NCI-H2107 treated with DMSO at 0.1 percent for 48 hours (cell line): ENCODE measurements around the gene RENBP.

Experiments used
- DNase-seq: peaks from one replicate; lab custom pipeline; 2025; ENCODE audit not compliant: unreplicated experiment; lab: John Stamatoyannopoulos, UW

The RENBP gene

GRCh38 chrX:153921070-153921469 lies 23.4 kb downstream of the RENBP start:
- no peak for DNase-seq

DNA sequence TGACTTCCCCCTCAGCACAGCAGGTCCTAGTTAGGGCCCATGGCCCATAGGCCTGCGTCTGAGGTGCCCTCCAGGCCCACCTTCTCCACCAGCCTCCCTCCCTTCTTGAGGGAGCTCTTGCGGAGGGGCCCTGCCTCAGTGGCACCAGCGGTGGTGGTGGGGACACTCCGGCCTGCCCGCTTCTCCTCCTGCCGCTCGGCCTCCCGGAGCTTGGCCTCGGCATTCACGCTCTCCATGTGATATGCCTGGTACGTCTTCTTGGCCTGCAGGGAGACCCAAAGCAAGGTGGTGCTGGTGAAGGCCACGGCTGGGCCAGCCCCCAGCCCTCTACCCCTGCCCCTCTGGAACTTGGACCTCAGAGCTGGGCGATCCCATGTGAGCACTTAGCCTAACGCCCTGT lies 23.9 kb downstream of the RENBP start:
- no peak for DNase-seq

DNA sequence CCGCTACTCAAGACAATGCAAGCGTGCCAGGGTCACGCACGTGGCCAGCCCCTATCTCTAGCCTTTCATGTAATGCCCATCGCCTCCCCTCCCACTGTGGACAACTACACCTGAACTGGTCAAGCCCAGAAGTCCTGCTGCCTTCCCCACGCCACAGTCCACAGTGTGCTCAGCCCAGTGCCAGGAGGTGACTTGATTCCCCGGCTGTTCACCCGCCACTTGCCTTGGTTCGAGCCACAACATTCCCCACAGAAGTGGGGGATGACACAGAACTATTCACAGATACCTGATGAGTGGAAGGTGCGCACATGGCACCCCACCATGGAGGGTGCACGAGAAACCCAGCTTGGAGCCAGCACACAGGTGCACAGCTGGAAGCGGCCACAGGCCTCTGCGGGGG lies 25.2 kb downstream of the RENBP start:
- DNase-seq: no peak

- no peak for DNase-seq
These were observed 26.6 kb downstream of the RENBP start for GRCh38 chrX:153917869-153918268.

- no peak for DNase-seq
These were observed 30.7 kb downstream of the RENBP start for GRCh38 chrX:153913701-153914100.

DNA sequence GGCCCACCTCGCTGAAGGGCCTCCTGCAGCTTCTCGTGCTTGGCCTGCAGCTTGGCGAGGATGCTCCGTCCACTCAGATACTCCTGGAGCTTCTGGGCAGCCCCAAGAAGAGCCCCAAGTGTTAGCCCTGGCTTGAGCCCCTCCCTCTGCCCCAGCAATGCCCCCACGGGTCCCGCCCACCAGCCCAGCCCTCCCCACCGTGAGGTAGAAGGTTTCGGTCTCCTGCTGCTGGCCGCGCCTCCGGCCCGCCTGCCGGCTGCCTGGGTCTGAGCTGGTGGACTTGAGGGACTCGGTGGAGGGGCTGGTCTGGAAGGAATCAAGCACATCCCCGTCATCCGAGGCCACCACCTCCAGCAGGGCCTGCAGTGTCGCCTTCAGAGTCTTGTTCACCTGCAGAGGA lies 31.2 kb downstream of the RENBP start:
- no peak for DNase-seq

DNA sequence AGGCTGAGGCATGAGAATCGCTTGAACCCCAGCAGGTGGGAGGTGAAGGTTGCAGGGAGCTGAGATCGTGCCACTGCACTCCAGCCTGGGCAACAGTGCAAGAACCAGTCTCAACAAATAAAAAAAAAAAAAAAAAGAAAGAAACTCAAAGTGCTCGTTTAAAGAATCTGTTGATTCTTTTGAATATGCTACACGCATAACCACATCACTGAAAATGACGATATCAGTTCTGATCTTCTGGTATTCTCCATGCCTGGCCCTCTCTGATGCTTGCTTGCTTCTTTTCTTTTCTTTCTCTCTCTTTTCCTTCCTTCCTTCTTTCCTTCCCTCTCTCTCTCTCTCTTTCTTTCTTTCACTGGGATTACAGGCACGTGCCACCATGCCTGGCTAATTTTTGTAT lies 32.6 kb downstream of the RENBP start:
- DNase-seq: no peak

GRCh38 chrX:153910446-153910845 lies 34.0 kb downstream of the RENBP start:
- no peak for DNase-seq

DNA sequence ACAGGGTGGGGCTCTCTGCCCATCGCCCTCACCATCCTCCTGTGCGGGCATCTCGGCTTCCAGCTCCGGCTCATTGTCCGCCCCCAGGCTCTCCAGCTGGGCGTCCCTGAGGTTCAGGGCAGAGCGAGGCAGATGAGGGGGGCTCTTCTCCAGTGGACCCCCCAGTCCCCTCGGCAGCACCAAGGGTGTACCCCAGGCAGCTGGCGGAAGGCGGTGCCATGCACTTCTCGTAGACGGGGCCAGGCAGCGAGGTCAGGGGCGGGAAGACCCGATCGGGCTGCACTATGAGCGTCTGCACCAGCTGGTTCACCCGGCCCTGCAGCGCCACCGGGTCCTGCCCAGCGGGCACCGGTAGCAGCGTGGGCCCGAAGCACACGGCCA lies 34.5 kb downstream of the RENBP start:
- DNase-seq: no peak

DNA sequence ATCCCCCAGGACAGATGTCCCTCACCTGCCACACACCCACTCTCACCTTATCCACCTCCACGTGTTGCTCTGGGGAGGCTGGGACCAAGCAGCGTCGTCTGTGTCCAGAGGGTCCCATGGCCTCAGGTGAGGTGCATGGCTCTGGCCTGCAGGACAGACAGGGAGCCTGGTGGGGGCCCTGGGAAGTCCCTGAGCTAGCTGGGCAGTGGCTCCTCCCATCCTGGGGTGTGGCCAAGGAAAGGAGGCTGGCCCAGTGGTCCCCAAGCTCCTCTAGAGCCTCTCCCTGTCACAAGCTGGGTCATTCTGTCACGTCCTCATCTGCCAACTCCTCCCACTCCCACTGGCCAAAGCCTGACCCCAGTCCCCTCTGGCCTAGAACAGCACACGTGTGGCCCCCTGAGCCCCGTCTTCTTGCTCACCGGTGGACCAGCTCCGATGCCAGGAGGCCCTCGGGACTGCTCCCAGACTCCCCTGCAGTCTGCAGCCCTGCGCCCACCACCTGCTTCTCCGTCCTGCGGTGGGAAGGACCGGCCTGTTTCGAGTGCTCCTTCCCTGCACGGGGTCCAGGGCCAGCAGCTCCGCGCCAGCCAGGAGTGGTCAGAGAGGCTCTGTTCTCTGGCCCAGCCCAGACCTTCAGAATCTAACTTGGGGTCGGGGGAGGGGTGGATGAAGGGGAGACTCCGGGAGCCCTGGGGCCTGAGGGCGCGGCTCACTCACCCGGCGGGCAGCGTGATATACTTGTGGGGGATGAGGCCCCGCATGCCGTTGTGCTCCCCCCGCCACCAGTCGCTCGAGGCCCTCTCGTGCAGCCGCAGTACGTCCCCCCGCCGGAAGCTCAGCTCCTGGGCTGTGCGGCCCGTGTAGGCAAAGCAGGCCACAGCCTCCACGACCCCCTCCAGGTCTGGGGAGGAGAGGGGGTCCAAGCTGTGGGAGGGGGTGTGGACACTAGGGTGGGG lies 35.1 kb downstream of the RENBP start:
- DNase-seq: no peak

DNA sequence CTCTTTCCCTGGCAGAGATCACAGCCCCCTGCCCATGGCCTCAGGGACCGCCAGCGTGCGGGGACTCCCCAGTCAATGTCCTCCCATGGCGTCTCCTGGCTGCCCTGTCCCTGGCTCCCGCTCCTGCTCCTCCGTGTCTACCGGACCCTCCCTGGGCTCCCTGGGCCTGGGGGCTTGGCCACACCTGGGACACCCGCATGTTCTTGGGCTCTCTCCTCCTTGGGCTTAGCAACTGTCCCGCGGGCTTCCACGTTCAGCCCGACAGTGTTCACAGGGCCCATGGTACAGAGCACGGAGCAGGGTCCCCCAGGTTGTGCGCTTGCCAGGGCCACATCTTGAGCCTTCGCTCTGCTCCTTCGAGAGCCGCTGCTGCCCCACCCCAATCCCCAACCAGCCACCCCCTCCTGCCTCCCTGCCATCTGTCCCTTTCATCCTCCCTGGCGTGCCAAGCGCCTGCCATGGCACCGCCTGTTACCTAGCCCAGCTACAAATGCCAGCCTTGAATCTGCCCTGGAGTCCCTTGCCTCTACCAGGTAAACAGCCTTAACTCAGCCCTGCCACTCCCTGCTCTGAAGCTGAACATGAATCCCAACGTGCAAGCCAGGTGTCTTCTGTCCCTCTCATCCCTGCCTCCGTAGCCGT lies 36.1 kb downstream of the RENBP start:
- no peak for DNase-seq

DNA sequence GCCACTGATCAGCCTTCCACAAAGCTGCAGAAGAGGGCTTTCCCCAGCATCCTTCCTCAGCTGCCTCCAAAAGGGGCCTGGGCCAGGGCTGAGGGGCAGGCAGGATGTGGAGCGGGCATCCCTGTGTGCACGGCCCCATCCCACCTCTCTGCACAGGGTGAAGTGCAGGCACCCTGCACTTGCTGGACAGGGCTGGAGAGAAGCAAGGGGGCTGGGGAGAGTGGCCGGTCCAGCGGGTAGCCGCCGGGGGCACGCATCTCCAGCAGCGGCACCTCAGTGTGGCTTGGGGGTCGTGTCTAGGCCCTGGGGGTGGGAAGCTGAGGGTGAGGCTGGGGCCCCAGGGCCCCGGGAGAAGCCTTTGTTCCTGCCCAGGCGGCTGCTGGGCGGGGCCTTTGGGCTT lies 37.0 kb downstream of the RENBP start:
- no peak for DNase-seq

DNA sequence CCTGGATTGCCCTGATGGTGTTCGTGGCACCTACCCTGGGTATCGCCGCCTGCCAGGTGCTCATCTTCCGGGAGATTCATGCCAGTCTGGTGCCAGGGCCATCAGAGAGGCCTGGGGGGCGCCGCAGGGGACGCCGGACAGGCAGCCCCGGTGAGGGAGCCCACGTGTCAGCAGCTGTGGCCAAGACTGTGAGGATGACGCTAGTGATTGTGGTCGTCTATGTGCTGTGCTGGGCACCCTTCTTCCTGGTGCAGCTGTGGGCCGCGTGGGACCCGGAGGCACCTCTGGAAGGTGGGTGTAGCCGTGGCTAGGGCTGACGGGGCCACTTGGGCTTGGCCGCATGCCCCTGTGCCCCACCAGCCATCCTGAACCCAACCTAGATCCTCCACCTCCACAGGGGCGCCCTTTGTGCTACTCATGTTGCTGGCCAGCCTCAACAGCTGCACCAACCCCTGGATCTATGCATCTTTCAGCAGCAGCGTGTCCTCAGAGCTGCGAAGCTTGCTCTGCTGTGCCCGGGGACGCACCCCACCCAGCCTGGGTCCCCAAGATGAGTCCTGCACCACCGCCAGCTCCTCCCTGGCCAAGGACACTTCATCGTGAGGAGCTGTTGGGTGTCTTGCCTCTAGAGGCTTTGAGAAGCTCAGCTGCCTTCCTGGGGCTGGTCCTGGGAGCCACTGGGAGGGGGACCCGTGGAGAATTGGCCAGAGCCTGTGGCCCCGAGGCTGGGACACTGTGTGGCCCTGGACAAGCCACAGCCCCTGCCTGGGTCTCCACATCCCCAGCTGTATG lies 38.1 kb downstream of the RENBP start:
- DNase-seq: no peak

DNA sequence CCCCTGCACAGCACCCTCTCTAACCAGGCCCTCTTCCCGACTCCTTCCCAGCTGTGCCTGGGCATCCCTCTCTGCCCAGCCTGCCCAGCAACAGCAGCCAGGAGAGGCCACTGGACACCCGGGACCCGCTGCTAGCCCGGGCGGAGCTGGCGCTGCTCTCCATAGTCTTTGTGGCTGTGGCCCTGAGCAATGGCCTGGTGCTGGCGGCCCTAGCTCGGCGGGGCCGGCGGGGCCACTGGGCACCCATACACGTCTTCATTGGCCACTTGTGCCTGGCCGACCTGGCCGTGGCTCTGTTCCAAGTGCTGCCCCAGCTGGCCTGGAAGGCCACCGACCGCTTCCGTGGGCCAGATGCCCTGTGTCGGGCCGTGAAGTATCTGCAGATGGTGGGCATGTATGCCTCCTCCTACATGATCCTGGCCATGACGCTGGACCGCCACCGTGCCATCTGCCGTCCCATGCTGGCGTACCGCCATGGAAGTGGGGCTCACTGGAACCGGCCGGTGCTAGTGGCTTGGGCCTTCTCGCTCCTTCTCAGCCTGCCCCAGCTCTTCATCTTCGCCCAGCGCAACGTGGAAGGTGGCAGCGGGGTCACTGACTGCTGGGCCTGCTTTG lies 38.9 kb downstream of the RENBP start:
- no peak for DNase-seq

DNA sequence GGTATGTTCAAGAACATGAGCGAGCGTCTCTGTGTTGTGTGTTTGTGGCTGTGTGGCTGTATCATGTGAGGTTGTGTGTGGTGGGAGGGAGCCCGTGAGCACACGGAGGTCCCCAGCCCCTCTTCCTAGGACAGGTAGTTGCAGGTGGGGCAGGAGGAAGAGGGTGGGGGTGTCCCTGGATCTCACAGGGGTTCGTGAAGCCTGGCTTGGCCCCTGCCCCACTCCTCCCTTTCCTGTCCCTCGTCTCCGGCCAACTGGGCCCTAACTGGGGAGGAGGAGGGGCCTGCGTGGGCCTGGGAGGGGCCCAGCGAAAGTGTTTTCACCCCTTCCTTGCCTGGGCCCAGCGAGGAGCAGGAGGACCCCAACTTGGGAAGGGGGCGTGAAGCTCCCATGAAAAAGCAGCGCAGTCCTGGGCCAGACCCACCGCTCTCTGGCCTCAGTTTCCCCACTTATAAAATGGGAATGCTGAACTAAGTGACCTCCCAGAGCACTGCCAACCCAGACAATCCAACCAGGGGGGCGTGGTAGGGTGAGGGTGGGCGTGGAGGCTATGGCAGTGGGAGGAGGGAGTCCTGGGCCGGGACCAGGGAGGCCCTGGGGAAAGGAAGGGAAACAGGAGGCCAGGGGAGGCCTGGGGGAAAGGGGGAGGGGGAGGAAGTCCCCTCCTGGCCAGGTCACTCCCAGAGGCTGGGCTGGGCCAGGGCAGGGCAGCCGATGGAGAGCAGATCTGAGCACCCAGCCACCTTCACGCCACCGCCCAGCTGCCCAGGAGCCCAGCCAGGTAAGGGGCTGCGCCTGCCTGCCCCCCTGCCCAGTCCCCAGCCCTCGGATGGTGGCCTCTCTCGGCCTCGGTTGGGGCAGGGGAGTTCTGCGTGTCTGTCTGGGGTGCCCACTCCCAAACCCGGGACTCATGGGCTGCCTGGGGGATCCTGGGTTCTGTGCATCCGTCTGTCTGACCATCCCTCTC lies 40.2 kb downstream of the RENBP start, which contains the start of gene AVPR2:
Gene AVPR2, plus strand, starts transcription at position 683 of the 967 bp plus-strand sequence. CDS start 473 bp downstream, outside the sequence.
- no peak for DNase-seq

DNA sequence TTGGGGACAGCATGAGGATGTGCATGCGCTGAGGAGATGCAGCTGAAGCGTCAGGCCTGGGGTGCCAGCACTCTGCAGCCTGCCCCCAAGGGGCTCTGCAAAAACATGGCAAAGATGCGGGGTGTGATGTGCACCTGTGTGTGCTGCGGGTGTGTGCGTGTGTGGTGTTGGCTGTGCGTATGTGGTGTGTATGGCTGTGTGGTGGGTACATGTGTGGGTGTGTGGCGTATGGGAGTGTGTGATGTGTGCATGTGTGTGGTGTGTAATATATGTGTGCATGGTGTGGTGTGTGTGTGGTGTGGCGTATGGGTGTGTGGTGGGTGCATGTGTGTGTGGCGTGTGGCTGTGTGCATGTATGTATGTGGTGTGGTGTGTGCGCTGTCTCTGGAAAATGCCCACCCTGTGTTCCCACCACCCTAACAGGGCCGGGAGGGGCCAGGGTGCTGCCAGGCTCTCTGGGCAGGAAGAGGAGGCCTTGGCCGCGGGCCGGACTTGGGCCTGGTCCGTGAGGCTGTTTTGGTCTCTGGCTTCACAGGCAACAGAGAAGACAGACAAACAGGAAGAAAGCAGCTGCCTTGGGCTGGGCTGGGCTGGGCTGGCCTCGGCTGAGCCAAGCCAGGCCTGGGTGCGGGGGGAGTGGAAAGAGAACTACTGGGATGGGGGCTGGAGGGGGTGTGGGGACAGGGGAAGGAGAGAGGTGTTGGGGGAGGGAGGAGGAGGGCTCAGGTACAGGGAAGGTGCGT lies 41.0 kb downstream of the RENBP start:
- DNase-seq: no peak

DNA sequence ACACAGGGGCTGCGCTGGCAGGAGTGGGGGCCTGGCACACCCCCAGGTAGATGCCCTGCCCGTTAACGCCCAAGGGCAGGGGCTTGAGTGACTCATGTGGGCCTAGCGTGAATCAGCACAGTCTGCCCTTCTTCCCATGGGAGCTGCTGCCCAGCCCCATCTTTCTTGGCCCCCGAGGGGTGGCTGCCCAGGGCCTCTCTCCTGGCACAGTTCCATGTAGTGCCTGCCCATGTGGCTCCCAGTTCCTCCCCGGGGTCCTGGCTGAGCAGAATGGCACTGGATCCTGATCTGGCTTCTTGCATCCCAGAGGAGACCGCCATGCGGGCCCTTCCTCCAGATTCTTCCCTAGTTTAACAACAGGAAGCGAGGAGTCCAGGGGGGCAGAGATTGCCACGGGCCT lies 42.1 kb downstream of the RENBP start:
- DNase-seq: no peak

GRCh38 chrX:153901753-153902140 lies 42.7 kb downstream of the RENBP start:
- DNase-seq: no peak
